GM18505 (cell line): ENCODE measurements around the gene MGA.

Experiments
- ATAC-seq: cut with Tn5 transposase; IDR thresholded peaks from one replicate; pipeline ENCODE4 v1.9.1; 2021; ENCODE audit not compliant: unreplicated experiment
- POLR2A ChIP-seq: IDR thresholded peaks from 4 replicates; pipeline ENCODE4 v1.6.1; 2011; ENCODE audit warnings: borderline replicate concordance; ENCODE audit not compliant: insufficient read depth, insufficient read length; ENCODE audit errors: extremely low read depth

Gene MGA

DNA sequence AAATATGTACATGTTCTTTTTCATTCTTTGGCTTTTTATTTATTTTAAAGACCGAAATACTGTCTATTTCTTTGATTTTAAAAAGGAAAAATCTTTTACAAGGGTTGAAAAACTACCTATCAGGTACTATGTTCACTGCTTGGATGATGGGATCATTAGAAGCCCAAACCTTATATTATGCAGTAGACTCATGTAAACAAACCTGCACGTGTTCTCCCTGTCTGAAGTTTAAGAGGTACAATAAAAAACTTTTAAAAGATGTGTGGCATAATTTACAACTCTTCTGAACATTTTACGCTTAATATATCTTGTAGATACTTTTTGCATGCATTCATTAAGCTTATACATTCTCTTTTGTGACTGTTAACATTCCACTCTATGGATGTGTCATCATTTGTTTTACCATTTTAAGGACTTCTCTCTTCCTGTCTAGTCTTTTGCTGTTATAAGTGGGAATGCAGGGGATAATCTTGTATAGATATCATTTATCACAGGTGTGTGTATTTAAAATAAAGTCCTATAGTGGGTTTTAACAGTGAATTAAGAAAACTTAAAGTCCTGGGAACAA, 6.2 kb downstream of the MGA start:
- no peak for TF ChIP-seq POLR2A
- no peak for ATAC-seq

- no peak for ATAC-seq
- TF ChIP-seq POLR2A: no peak
Measured at GRCh38 chr15:41669701-41670100, 9.5 kb downstream of the MGA start.

DNA sequence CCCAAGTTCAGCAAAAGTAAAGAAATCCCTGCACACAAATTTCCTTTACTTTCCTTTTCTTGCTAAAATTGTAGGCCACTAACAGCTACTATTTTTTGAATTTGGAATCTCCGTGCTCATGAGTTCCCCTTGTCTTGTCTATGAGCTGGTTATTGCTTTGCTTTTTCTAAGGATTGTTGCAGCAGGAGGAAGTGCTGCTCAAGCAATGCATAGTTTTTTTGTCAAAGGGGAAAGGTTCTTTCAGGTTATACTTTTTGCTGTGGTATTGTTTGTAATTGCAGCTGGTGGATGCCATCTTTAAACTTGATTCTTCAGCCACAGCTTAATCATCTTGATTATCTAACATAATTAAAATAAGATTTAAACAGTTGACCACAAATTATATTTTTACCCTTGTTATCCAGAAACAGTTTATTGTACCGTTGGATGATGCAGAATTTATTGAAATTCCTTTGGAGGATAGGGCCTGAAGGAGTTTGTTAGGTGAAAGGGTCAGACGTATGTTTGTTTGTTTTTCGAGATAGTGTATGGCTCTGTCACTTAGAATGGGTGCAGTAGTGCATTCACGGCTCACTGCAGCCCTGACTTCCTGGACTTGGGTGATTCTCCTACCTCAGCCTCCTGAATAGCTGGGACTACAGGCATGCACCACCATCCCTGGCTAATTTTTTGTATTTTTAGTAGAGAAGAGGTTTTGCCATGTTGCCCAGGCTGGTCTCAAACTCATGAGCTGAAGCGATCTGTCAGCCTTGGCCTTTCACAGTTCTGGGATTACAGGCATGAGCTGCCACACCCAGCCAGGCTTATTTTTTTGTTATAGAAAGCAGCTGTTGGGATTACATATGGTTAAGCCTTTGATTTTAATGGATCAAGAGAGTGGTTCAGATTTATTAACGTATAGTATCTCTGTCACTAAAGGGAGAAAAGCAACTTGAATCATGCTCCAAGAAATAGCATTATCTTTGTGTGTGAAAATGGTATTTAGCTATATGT, 11.7 kb downstream of the MGA start:
- TF ChIP-seq POLR2A: no peak
- no peak for ATAC-seq

DNA sequence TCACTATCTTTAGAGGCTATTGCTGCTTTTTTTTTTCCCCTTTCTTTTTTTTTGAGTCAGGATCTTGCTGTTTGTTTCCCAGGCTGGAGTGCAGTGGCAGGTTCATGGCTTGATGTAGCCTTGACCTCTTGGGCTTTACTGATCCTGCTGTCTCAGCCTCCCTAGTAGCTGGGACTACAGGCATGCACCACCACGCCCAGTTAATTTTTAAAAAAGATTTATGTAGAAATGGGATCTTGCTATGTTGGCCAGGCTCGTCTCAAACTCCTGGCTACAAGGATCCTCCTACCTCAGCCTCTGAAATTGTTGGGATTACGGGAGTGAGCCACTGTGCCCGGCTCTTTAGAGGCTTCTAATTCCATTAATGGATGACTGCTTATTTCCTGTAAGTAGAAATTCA, 15.1 kb downstream of the MGA start:
- ATAC-seq: no peak
- TF ChIP-seq POLR2A: no peak

DNA sequence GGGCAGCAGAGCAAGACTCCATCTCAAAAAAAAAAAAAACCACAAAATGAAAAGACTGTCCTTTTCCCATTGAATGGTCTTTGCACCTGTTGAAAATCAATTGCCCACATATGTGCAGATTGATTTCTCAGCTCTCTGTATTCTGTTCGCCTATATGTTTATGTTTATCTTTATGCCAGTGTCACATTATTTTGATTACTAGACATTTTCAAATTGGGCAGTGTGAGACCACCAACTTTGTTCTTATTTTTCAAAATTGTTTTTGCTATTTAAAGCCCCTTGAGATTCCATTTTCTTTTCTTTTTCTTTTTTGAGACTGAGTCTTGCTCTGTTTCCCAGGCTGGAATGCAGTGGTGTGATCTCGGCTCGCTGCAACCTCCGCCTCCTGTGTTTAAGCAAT, 18.5 kb downstream of the MGA start:
- no peak for TF ChIP-seq POLR2A

DNA sequence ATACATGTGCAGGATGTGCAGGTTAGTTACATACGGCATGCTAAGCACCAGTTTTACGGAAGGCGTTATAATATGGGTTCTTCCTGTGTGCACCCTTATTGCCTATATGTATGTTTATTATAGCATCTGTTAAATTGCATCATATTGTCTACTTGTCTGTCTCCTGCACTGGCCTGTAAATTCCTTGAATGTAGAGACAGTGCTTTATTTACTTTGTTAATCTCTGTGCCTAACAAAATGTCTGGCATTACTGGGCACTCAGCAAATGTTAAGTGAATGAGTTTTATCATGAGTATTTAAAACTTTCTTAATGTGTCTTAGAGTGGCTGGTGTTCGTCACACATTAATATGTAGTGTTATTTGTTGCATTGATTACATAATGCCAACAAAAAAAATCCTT, 23.8 kb downstream of the MGA start:
- TF ChIP-seq POLR2A: no peak
- ATAC-seq: no peak

More for the DNA sequence above, 18.5 kb downstream of the MGA start:
- no peak for ATAC-seq

DNA sequence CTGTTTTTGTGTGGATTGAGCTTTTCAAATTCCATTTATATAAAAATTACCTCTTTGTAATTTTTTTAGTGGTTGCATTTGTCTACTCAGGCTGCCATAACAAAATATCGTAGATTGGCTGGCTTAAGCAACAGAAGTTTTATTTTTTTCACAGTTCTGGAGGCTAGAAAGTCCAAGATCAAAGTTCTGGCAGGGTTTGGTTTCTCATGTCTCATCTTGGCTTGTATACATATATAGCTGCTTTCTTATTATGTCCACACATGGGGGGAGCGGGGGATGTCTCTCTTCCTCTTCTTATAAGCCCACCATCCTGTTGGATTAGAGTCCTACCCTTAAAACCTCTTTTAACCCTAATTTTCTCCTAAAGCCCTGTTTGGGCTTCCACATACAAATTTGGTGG, 28.5 kb downstream of the MGA start:
- no peak for ATAC-seq
- no peak for TF ChIP-seq POLR2A

DNA sequence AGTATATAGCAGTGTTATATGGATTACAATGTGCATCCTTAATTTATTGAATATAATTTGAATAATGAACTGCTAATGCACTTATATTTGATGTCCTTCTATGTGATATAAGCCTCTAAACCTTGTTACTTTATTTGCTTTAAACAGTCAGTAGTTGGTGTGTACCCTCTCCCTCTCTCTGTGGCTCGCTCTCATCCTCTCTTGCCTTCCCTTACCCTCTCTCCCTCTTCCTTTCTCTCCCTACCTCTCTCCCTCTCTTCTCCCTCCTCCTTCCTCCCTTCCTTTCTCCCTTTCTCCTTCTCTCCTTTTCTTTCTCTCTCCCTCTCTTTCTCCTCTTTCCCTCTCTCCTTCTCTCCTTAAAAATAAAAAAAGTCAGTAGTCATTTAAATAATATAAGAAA, 28.9 kb downstream of the MGA start:
- ATAC-seq: no peak
- no peak for TF ChIP-seq POLR2A

DNA sequence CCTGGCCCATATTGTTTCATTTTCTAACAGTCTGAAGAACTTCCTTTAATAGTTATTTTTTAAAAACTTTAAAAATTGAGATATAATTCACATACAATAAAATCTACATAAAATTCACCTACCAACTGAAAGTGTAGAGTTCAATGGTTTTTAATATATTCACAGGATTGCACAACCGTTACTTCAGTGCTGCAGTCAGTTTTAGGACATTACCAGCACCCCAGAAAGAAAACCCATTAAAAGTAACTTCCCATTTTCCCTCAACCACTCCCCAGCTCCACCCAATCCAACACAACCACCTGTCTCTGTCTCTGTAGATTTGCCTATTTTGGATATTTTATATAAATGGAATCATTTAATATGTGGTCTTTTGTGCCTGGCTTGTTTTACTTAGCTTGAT, 29.6 kb downstream of the MGA start:
- TF ChIP-seq POLR2A: no peak
- no peak for ATAC-seq

- TF ChIP-seq POLR2A: no peak
- ATAC-seq: no peak
Measured at GRCh38 chr15:41690636-41691035, 30.4 kb downstream of the MGA start.

DNA sequence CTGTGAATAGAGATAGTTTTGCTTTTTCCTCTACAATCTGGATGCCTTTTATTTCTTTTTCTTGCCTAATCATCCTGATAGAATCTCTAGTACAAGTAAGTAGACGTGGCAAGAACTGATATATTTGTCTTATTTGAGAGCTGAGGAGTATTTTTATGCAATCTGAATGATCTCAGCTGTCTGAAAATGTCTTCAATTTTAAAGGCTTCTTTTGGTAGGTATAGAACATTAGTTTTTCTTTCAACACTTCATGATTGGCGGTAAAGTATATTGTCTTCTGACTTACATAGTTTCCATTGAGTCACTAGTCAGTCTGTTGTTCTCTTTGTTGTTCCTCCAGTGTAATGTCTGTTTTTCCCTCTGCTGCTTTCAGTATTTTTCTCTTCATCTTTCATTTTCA, 31.3 kb downstream of the MGA start:
- TF ChIP-seq POLR2A: no peak

DNA sequence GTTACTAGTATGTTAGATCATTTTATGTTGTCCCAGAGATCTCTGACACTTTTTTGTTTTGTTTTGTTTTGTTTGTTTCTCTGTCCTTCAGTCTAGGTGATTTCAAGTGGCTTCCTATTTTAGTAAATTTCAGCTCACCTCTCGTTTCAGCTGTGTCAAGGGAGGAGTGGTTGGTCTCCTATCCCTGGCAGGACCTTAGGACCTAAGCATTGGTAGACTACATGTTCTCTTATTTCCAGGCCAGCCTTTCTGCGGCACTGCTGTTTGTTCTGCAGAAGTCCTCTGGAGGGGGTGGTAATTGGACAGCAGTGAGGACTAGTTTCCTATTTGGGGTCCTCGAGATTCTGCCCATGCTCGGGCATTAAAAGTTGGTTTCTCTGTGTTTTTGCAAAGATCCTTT, 31.8 kb downstream of the MGA start:
- no peak for ATAC-seq
- TF ChIP-seq POLR2A: no peak

More for the DNA sequence above, 31.3 kb downstream of the MGA start:
- ATAC-seq: no peak

GRCh38 chr15:41693757-41694156, 33.6 kb downstream of the MGA start:
- no peak for ATAC-seq
- no peak for TF ChIP-seq POLR2A
